OCI-LY3 (cell line): ENCODE results near the gene BBOX1.

Experiments
- H2AFZ ChIP-seq: fragments of 200-600, 300-600 bp; shearing (Covaris generic); 2 replicates; pipeline ENCODE4 v1.6.0; 2014; ENCODE audit warnings: antibody characterized with exemption, low read depth, low read length
- H3K27ac ChIP-seq: fragments of 200-600, 300-600 bp; sonication (generic); 2 replicates; pipeline ENCODE4 v1.5.1; 2014; ENCODE audit warnings: mild to moderate bottlenecking, low read length, moderate library complexity, mixed read lengths
- H3K27me3 ChIP-seq: fragments of 200-600, 300-600 bp; sonication (generic); 2 replicates; pipeline ENCODE4 v1.6.1; 2014; ENCODE audit warnings: low read depth, low read length, mixed read lengths
- H3K36me3 ChIP-seq: fragments of 200-600, 300-600 bp; sonication (generic); replicated peaks from 2 replicates; pipeline ENCODE3; 2014; ENCODE audit warnings: low read depth, low read length, mixed read lengths
- H3K4me1 ChIP-seq: fragments of 300-600, 200-600 bp; sonication (generic); 2 replicates; pipeline ENCODE4 v1.6.1; 2014; ENCODE audit warnings: low read length, mixed read lengths
- H3K4me2 ChIP-seq: fragments of 200-600, 300-600 bp; sonication (generic); 2 replicates; pipeline ENCODE4 v1.6.1; 2014; ENCODE audit warnings: low read length, mixed read lengths
- H3K4me3 ChIP-seq: fragments of 300-600, 200-600 bp; sonication (generic); 2 replicates; pipeline ENCODE4 v1.5.1; 2014; ENCODE audit warnings: antibody characterized with exemption, mild to moderate bottlenecking, low read length, moderate library complexity
- H3K79me2 ChIP-seq: fragments of 300-600, 200-600 bp; shearing (Covaris generic); 2 replicates; pipeline ENCODE4 v1.6.1; 2014; ENCODE audit warnings: mild to moderate bottlenecking, low read length, mixed read lengths
- H3K9ac ChIP-seq: fragments of 300-600, 200-600 bp; shearing (Covaris generic); 2 replicates; pipeline ENCODE4 v1.6.0; 2014; ENCODE audit warnings: mild to moderate bottlenecking, low read length, moderate library complexity
- H3K9me3 ChIP-seq: fragments of 200-600, 300-600 bp; shearing (Covaris generic); 2 replicates; pipeline ENCODE4 v1.6.1; 2014; ENCODE audit warnings: low read length, mixed read lengths; ENCODE audit not compliant: insufficient read depth
- H4K20me1 ChIP-seq: fragments of 200-600, 300-600 bp; sonication (generic); 2 replicates; pipeline ENCODE4 v1.6.1; 2016; ENCODE audit warnings: low read length, mixed read lengths; ENCODE audit not compliant: insufficient read depth
- CTCF ChIP-seq: fragments of 200-600, 300-600 bp; sonication (generic); IDR thresholded peaks from 2 replicates; pipeline ENCODE4 v1.5.1; 2014; ENCODE audit warnings: antibody characterized with exemption, low read length, low read depth
- EZH2phosphoT487 ChIP-seq: fragments of 200-600 bp; shearing (Covaris generic); IDR thresholded peaks from 2 replicates; pipeline ENCODE4 v1.6.1; 2018; ENCODE audit warnings: antibody characterized with exemption, mixed run types, low read depth

BBOX1 gene

GRCh38 chr11:27039873-27040272 is 742 bp upstream of the BBOX1 start:
- H3K79me2 ChIP-seq, result no peaks in the 10 kb centered on the region
- no peaks in the 10 kb centered on the region for H3K4me1 ChIP-seq
- H3K9me3 ChIP-seq, result no peaks in the 10 kb centered on the region
- no peak for TF ChIP-seq EZH2phosphoT487
- TF ChIP-seq CTCF, result no peak
- H3K9ac ChIP-seq, result no peak overlapping the region
- H3K4me2 ChIP-seq, result no peak overlapping the region
- H4K20me1 ChIP-seq, result no peaks in the 10 kb centered on the region
- H3K27ac ChIP-seq, result no peak overlapping the region
- no peak overlapping the region for H2AFZ ChIP-seq
- H3K4me3 ChIP-seq, result no peak overlapping the region
- no peaks in the 10 kb centered on the region for H3K27me3 ChIP-seq
- no peaks in the 10 kb centered on the region for H3K36me3 ChIP-seq

DNA sequence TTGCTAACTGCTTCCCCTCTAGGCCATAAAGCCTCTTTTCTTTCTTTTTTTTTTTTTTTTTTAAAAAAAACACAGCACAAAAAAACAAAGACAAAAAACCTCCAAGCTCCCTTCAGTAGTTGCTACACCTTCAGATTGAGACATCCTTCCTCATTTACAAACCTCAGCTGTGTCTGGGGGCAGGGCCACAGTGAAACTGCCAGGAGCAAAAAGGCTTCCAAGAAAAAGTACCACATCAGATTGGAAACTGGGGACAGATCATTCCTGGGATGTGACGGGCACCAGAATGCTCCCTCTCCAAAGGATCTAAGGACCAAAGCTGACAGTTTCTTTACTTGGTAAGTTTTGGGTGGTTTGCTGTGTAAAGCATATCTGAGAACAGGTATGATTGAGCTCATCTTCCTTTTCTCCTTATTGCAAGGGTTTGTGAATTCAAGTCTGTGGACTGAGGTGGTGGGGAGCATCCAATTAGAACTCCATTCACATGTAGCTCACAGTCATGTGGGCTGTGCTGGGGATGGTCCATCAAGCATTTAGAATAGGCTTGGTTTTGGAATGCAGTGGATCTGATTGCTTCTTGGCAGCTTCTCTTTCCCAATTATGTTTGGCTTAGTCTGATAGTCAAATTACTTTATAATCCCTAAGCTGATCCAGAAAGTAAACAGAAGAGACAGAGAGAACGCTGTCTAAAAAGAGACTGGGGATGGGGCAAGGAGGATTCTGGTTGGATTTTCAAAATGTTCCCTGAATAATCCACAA is 705 bp downstream of the BBOX1 start:
- Histone ChIP-seq H3K9ac (no peak overlapping the region), H3K27me3 (no peaks in the 10 kb centered on the region), H3K27ac (no peak overlapping the region)

GRCh38 chr11:27046956-27047355 is 6.3 kb downstream of the BBOX1 start:
- Histone ChIP-seq H4K20me1 (no peaks in the 10 kb centered on the region), H3K4me2 (no peak overlapping the region), H3K9ac (no peak overlapping the region), H2AFZ (no peak overlapping the region), H3K27me3 (no peaks in the 10 kb centered on the region), H3K36me3 (no peaks in the 10 kb centered on the region), H3K79me2 (no peaks in the 10 kb centered on the region), H3K4me1 (no peaks in the 10 kb centered on the region), H3K4me3 (no peak overlapping the region), H3K9me3 (0 out of 2 replicates have a peak, but pooled peaks cover 3% of the 10 kb centered on the region), H3K27ac (no peak overlapping the region)
- no peak for TF ChIP-seq CTCF
- TF ChIP-seq EZH2phosphoT487, result no peak

More for the DNA sequence above, 705 bp downstream of the BBOX1 start:
- no peaks in the 10 kb centered on the region for H3K79me2 ChIP-seq
- no peak overlapping the region for H3K4me3 ChIP-seq
- H3K36me3 ChIP-seq, result no peaks in the 10 kb centered on the region
- TF ChIP-seq EZH2phosphoT487 (no peak), CTCF (no peak)
- H3K4me1 ChIP-seq, result no peaks in the 10 kb centered on the region
- H2AFZ ChIP-seq, result no peak overlapping the region
- H3K9me3 ChIP-seq, result no peaks in the 10 kb centered on the region
- no peak overlapping the region for H3K4me2 ChIP-seq
- no peaks in the 10 kb centered on the region for H4K20me1 ChIP-seq

DNA sequence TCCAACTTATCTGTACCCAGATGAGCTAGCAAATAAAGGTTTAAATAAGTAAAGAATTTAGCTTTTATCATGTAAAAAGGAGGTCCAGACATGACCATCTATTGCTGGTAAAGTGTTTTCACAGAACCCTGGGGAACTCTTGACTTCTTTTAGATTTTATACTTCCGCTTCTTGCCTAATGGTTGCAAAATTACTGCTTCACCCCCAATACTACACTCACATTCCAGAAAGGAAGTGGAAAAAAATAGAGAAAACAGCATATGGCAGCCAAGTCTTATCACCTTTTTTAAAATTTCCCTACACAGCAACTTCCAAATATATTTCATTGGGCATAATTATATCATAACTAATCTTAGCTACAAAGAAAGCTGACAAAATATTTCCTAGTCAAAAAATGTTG is 12.1 kb downstream of the BBOX1 start:
- no peak overlapping the region for H2AFZ ChIP-seq
- no peaks in the 10 kb centered on the region for H3K79me2 ChIP-seq
- H3K4me3 ChIP-seq, result no peak overlapping the region
- H3K27me3 ChIP-seq, result no peaks in the 10 kb centered on the region
- H3K4me1 ChIP-seq, result peaks cover 6% of the 10 kb centered on the region
- H3K9ac ChIP-seq, result no peak overlapping the region
- TF ChIP-seq CTCF (no peak), EZH2phosphoT487 (no peak)
- no peaks in the 10 kb centered on the region for H3K36me3 ChIP-seq
- H4K20me1 ChIP-seq, result no peaks in the 10 kb centered on the region
- H3K4me2 ChIP-seq, result no peak overlapping the region
- H3K9me3 ChIP-seq, result 0 out of 2 replicates have a peak, but pooled peaks cover 3% of the 10 kb centered on the region
- no peak overlapping the region for H3K27ac ChIP-seq
